Anterior cingulate cortex (tissue), 58 donors: ENCODE results near the gene AKAP11.
A peak's percentile ranks its signal among the peaks of the same experiment; 100 is the strongest.

ENCODE experiments used
- DNase-seq, 58 donors: peaks; one replicate each; lab custom pipeline; 2025; lab: John Stamatoyannopoulos, UW

Gene AKAP11

GRCh38 chr13:42274386-42275097 is 2.6 kb downstream of the AKAP11 start:
- DNase-seq: no peak

DNA sequence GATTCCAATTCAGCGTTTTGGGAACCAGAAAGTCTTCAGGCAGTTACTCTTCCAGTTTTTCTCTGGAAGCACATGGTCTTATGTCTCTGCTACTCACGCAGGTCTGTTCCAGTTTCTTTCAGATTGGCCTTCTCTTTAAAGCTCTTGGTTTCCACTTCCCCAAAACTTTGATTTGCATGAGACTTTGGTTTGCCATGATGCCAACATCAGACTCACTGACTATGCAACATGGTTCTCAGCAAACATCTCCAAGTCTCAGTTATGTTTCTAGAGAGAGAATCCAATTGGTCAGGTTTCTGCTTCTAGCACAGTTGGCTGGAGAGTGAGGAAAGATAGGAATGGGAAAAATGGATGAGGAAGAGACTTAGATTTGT is 3.1 kb downstream of the AKAP11 start:
- peak in 3 of 58 donors; percentile 4 to 28 (median 9) for DNase-seq

- no peak for DNase-seq
Observed at GRCh38 chr13:42275506-42275905, 3.6 kb downstream of the AKAP11 start.

DNA sequence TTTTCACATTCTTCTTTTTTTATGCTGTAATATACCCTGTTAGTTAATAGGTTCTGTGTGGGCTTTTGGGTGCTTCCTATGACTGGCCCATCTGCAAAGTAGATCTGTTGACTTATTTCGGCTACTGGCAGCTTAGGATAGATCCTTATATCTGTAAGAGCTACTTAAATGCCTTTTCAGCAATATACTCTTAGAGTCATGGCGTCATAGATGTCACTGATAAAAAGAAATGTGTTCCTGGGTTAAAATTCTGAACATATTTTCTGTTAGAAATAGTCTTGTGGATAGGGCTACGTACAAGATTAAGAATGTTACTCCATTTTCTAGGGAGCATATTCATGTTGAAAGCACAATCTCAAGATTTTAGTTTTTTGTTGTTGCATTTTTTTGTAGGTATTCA is 4.7 kb downstream of the AKAP11 start:
- DNase-seq: no peak

- DNase-seq: no peak
Observed at GRCh38 chr13:42277618-42278276, 5.8 kb downstream of the AKAP11 start.

- no peak for DNase-seq
Observed at GRCh38 chr13:42279080-42279479, 7.1 kb downstream of the AKAP11 start.

DNA sequence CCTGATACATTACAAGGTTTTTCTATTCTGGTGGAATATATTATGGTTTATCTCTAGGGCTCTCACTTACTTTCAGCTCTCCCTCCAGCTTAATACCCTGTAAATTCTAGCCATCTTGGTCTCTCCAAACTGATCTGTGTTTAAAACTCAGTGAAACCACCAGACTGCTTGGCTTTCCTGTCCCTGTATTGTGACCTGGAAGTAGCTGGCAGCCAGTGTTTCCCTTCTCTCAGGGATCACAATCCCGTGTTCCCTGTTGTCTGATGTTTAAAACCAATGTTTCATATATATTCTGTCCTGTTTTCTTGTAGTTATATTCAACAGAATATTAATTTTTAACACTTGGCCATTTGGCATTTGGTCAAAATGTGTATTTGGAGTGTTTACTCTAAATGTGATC is 8.0 kb downstream of the AKAP11 start:
- no peak for DNase-seq

- DNase-seq: no peak
Observed at GRCh38 chr13:42280537-42280936, 8.6 kb downstream of the AKAP11 start.

DNA sequence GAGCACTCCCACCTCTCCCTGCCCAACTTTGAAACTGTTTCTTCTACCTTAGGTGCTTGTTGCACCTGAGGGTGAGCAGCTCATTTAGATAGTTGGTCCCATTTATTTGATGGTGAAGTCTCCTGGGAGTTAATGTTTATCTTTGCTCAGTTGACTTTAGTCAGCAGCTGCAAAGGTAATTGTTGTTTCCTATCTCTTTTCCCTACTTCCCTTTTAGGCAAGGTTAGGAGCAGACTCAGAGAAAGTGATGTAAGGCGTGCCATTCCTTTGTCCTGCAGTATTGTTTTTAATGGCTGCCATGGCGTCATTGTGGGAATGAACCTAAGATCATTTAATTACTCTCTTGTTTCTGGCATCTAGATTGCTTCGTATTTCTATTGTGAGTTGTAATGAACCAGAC is 11.6 kb downstream of the AKAP11 start:
- DNase-seq: no peak

- DNase-seq: no peak
Observed at GRCh38 chr13:42284068-42284467, 12.1 kb downstream of the AKAP11 start.

DNA sequence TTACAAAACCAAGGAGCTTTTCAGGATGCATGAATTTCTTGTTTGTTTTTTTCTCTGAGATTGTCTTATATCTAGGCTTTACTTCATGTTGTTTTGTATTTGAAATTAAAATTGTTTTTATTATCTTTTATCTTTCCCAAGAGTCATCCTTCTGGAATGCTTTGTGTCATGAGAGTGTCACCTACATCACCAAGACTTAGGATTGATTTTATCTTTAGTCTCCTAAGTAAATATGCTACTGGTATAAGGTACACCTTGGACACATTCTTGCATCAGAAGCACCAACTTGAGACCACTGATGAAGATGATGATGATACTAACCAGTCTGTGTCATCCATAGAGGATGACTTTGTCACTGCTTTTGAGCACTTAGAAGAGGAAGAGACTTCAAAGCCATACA is 26.4 kb downstream of the AKAP11 start:
- DNase-seq: no peak

GRCh38 chr13:42305503-42305902 is 33.6 kb downstream of the AKAP11 start:
- DNase-seq: no peak

- no peak for DNase-seq
Observed at GRCh38 chr13:42307461-42307860, 35.5 kb downstream of the AKAP11 start.

GRCh38 chr13:42312817-42313431 is 41.0 kb downstream of the AKAP11 start:
- peak in 2 of 58 donors; percentile 3 to 33 for DNase-seq

DNA sequence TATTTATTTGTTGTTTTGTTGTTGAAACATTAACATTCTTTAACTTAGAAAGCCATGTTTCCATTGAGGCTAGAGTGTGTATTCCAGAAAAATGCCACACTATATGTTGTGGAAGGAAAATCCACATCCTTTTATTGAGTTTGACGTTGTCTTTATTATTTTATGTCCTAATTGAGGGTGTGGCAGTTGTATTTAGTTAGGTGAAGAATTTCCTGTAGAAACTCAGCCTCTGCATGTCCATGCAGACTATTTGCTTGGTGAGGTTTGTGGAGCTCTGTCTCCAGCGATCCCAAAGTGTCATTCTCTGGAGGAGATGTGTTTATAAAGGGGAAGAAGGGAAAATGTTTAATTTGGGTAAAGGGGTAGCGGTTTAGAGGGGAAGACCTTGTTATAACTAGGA is 46.6 kb downstream of the AKAP11 start:
- DNase-seq: no peak

DNA sequence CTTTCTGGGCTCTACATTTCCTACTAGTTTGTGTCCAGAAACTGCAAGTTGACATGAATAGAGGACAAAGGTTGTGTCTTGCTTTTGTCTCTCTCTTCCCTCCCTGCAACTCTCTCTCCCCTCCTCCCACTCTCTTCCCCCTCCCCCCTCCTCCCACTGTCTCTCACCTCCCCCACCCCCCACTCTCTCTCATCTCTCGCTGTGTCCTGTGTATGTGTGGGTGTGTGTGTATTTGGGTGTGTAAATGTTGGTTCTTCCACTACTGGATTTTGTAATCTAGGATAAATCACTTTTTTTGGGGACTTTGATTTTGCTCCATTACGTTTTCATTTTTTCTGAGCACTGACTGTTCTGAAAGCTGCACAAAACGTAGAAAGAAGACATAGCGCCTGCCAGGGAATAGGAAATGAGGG is 48.4 kb downstream of the AKAP11 start:
- no peak for DNase-seq

DNA sequence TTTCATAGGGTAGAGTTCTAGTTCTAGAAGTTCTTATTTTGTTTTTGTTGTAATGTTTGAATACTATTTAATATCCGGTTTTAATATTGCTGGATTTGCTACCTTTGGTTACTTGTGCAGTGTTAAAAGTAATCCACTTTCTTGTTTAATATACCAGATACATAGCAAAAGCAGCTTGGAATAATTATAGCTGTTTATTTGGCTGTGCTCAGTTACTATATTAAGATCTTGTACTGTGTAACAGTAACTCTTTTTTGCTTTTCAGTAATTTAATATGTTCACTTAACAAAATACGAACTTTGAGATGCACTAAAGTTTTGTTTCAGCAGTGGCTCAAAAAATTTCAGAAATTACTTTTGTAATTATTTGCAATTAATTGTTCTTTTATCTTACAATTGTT is 50.9 kb downstream of the AKAP11 start:
- DNase-seq: no peak

DNA sequence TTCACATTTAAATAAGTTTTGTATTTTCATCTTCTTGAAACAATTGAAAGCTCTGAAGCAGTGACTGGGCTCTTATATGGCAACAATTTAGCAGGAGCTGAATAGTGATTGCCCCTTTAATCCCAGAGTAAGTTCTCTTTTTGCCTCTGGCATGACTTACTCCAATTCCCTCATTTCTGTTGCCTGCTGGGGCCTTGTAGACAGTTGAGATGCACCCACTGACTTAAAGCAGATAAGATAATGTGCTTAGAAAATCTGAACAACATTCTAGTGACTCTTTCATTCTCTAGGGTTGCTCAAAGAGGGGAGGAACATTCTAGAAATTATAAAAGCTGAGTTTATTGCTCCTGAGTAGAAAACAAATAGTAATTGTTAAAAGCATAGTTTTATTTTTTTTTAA is 52.8 kb downstream of the AKAP11 start:
- no peak for DNase-seq

DNA sequence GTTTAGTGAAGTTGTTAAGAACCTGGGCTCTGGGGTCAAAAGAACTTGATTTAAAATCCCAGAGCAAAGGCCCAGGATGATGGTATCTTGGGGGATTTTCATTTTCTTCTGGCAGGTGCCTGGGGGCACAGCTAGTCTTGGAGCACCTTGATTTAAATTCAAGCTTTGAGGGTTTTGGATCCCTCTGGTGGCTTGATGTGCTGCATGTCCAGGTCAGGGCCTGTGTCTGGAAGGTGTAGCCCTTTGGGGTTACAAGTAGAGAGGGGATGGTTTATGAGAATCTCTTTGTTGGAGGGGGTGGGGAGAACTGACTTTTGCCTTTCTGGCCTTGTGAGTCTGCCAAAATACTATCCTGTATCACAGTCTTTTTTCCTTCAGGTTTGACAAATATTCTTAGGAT is 55.8 kb downstream of the AKAP11 start:
- no peak for DNase-seq

DNA sequence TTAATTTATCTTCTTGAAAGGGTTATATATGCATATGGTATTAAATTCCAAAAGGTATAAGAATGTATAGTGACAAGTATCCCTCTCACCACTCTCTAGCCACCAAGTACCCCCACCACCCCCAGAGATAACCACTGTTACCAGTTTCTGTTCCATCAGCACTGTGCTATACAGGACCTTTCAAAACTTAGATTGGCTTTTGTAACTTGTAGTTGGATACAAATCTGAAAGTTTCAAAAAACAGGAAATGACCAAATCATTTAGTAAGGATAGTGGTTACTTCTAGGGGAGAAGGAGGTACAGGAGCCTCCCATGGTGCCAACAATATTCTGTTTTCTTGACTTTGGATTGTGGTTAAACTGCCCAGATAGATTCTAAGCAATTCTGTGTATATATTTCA is 56.7 kb downstream of the AKAP11 start:
- no peak for DNase-seq

DNA sequence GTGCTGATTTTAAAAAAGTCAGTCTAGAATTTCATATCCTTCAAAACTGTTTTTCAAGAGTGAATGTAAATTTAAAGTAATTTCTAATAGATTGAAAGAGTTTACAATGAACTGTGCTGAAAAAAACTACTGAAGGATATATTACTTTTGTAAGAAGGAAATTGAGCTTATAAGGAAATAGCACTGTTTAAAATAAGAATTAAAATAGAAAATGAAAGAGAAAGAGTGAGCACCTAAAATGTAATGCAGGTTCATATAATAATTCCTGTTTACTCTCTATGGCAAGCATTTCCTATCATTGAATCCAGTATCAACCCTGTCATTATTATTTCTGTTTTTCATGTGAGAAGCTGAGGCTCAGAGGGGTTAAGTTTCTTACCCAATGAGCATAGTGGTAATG is 57.3 kb downstream of the AKAP11 start:
- no peak for DNase-seq

DNA sequence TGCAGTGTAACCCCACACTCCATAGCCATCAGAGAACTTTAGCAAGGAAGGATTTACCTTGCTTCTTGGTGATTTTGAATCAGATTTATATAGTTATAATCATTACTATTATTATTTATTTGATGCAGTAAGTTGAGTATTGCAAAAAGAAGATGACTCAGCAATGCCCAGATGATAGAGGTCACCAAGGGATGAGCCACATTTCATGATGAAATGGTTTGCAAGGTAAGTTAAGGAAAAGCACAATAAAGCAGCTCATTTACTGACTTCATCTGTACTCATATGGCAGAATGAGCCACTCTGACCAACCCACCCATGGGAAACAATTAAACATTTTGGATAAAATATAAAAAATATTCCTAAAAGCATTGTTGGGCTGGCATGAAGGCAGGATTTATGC is 59.1 kb downstream of the AKAP11 start:
- DNase-seq: no peak
